ENCODE measurements around the gene OSER1. TPM values are rescaled to one million over a fixed set of nuclear protein-coding genes. Genes with fewer than 3 reads are reported as not detected.

Gene OSER1
- total RNA-seq, 1 donor from 2014 or later, result 24.4 TPM

Other genes starting within 250 kb of the OSER1 start
- gene JPH2, start 23.6 kb downstream of the OSER1 start, total RNA-seq, result 35.2 TPM
- gene GDAP1L1, start 36.5 kb upstream of the OSER1 start, total RNA-seq, result not detected
- gene FITM2, start 100.4 kb upstream of the OSER1 start, total RNA-seq, result 7.8 TPM
- gene R3HDML, start 126.3 kb upstream of the OSER1 start, total RNA-seq, result not detected
- not detected for gene HNF4A, start 144.9 kb upstream of the OSER1 start, total RNA-seq

All from ureter (tissue), 1 donor.